ENCODE data around the gene ITGA8.

The ITGA8 gene

GRCh38 chr10:15681076-15681475, 38.6 kb downstream of the ITGA8 start:
- Histone ChIP-seq H3K4me1 (peaks cover 0 to 15% (median 0%) of the 10 kb centered on the region in 10 experiments; a peak in 5 of 20 replicates), H4K20me1 (no peaks in the 10 kb centered on the region), H3K9ac (no peak overlapping the region), H3K36me3 (peaks cover 0 to 95% (median 60%) of the 10 kb centered on the region in 11 experiments; a peak in 14 of 22 replicates), H3K9me3 (replicated peaks in 1 of 11) (no peaks in the 10 kb centered on the region), H3K4me2 (peak overlapping the region in 1 of 11 experiments; percentile 33; a peak in 2 of 22 replicates), H3K27me3 (0 out of 22 replicates have a peak, but pooled peaks cover 0 to 15% (median 0%) of the 10 kb centered on the region in 11 experiments), H3K4me3 (no peak overlapping the region), H3K27ac (no peak overlapping the region)
- TF ChIP-seq Cebpa-rat (IDR thresholded peaks at IDR 0.05), result no peak

GRCh38 chr10:15678851-15679250, 40.9 kb downstream of the ITGA8 start:
- TF ChIP-seq Cebpa-rat (IDR thresholded peaks at IDR 0.05), result no peak
- Histone ChIP-seq H3K36me3 (peaks cover 0 to 96% (median 70%) of the 10 kb centered on the region in 11 experiments; a peak in 14 of 22 replicates), H3K4me1 (peaks cover 0 to 4% (median 0%) of the 10 kb centered on the region in 10 experiments; a peak in 2 of 20 replicates), H3K27me3 (0 out of 22 replicates have a peak, but pooled peaks cover 0 to 15% (median 0%) of the 10 kb centered on the region in 11 experiments), H3K9me3 (replicated peaks in 1 of 11) (no peaks in the 10 kb centered on the region), H3K4me2 (no peak overlapping the region), H3K4me3 (no peak overlapping the region), H3K27ac (no peak overlapping the region), H3K9ac (no peak overlapping the region), H4K20me1 (no peaks in the 10 kb centered on the region)

- Histone ChIP-seq H3K27me3 (no peaks in the 10 kb centered on the region), H3K36me3 (peaks cover 0 to 86% (median 75%) of the 10 kb centered on the region in 11 experiments; a peak in 17 of 22 replicates), H3K27ac (no peak overlapping the region), H3K9me3 (replicated peaks in 1 of 11) (peaks cover 0 to 43% (median 22%) of the 10 kb centered on the region in 11 experiments; a peak in 15 of 22 replicates), H3K4me3 (no peak overlapping the region), H4K20me1 (no peaks in the 10 kb centered on the region), H3K4me1 (no peaks in the 10 kb centered on the region; a peak in 1 of 20 replicates), H3K4me2 (no peak overlapping the region), H3K9ac (no peak overlapping the region)
- no peak for TF ChIP-seq Cebpa-rat (IDR thresholded peaks at IDR 0.05)
These were observed 47.3 kb downstream of the ITGA8 start for GRCh38 chr10:15672469-15672868.

GRCh38 chr10:15670880-15671279, 48.8 kb downstream of the ITGA8 start:
- Histone ChIP-seq H3K4me2 (no peak overlapping the region), H3K36me3 (peaks cover 0 to 70% (median 59%) of the 10 kb centered on the region in 11 experiments; a peak in 17 of 22 replicates), H3K4me1 (no peaks in the 10 kb centered on the region; a peak in 1 of 20 replicates), H3K9me3 (replicated peaks in 1 of 11) (peaks cover 0 to 43% (median 22%) of the 10 kb centered on the region in 11 experiments; a peak in 15 of 22 replicates), H3K27me3 (no peaks in the 10 kb centered on the region), H3K4me3 (no peak overlapping the region), H3K9ac (no peak overlapping the region), H3K27ac (no peak overlapping the region), H4K20me1 (no peaks in the 10 kb centered on the region)
- no peak for TF ChIP-seq Cebpa-rat (IDR thresholded peaks at IDR 0.05)

GRCh38 chr10:15661574-15661973, 58.1 kb downstream of the ITGA8 start:
- no peaks in the 10 kb centered on the region for H4K20me1 ChIP-seq
- H3K27ac ChIP-seq, result no peak overlapping the region
- no peak for TF ChIP-seq Cebpa-rat (IDR thresholded peaks at IDR 0.05)
- H3K9me3 ChIP-seq (replicated peaks in 1 of 11), result no peaks in the 10 kb centered on the region
- H3K36me3 ChIP-seq, result peaks cover 0 to 80% (median 58%) of the 10 kb centered on the region in 11 experiments; a peak in 13 of 22 replicates
- H3K4me1 ChIP-seq, result peaks cover 0 to 8% (median 0%) of the 10 kb centered on the region in 10 experiments; a peak in 2 of 20 replicates
- no peak overlapping the region for H3K4me2 ChIP-seq
- no peak overlapping the region for H3K4me3 ChIP-seq
- no peak overlapping the region for H3K9ac ChIP-seq
- H3K27me3 ChIP-seq, result no peaks in the 10 kb centered on the region

- no peak overlapping the region for H3K9ac ChIP-seq
These were observed 58.7 kb downstream of the ITGA8 start for GRCh38 chr10:15660990-15661389.

GRCh38 chr10:15658069-15658702, 61.5 kb downstream of the ITGA8 start:
- Histone ChIP-seq H3K4me2 (no peak overlapping the region), H3K9me3 (replicated peaks in 1 of 11) (no peaks in the 10 kb centered on the region), H3K4me1 (peaks cover 0 to 8% (median 0%) of the 10 kb centered on the region in 10 experiments; a peak in 2 of 20 replicates), H4K20me1 (no peaks in the 10 kb centered on the region), H3K27ac (no peak overlapping the region), H3K9ac (no peak overlapping the region), H3K4me3 (no peak overlapping the region), H3K27me3 (no peaks in the 10 kb centered on the region), H3K36me3 (peaks cover 0 to 100% (median 87%) of the 10 kb centered on the region in 11 experiments; a peak in 14 of 22 replicates)
- no peak for TF ChIP-seq Cebpa-rat (IDR thresholded peaks at IDR 0.05)

More at GRCh38 chr10:15660990-15661389, 58.7 kb downstream of the ITGA8 start:
- Histone ChIP-seq H3K4me1 (peaks cover 0 to 8% (median 0%) of the 10 kb centered on the region in 10 experiments; a peak in 2 of 20 replicates), H3K27me3 (no peaks in the 10 kb centered on the region), H3K9me3 (replicated peaks in 1 of 11) (no peaks in the 10 kb centered on the region), H3K27ac (no peak overlapping the region), H4K20me1 (no peaks in the 10 kb centered on the region), H3K36me3 (peaks cover 0 to 85% (median 63%) of the 10 kb centered on the region in 11 experiments; a peak in 13 of 22 replicates), H3K4me2 (no peak overlapping the region), H3K4me3 (no peak overlapping the region)
- no peak for TF ChIP-seq Cebpa-rat (IDR thresholded peaks at IDR 0.05)

GRCh38 chr10:15652757-15653156, 67.0 kb downstream of the ITGA8 start:
- Histone ChIP-seq H3K36me3 (peaks cover 0 to 91% (median 46%) of the 10 kb centered on the region in 11 experiments; a peak in 13 of 22 replicates), H3K27ac (no peak overlapping the region), H3K27me3 (no peaks in the 10 kb centered on the region), H3K4me2 (no peak overlapping the region), H4K20me1 (no peaks in the 10 kb centered on the region), H3K4me3 (no peak overlapping the region), H3K9ac (no peak overlapping the region), H3K9me3 (replicated peaks in 1 of 11) (no peaks in the 10 kb centered on the region), H3K4me1 (peaks cover 0 to 8% (median 0%) of the 10 kb centered on the region in 10 experiments; a peak in 2 of 20 replicates)
- no peak for TF ChIP-seq Cebpa-rat (IDR thresholded peaks at IDR 0.05)

- no peaks in the 10 kb centered on the region for H4K20me1 ChIP-seq
- no peak overlapping the region for H3K4me3 ChIP-seq
- H3K4me1 ChIP-seq, result peaks cover 0 to 5% (median 0%) of the 10 kb centered on the region in 10 experiments; a peak in 2 of 20 replicates
- H3K36me3 ChIP-seq, result peaks cover 0 to 86% (median 42%) of the 10 kb centered on the region in 11 experiments; a peak in 13 of 22 replicates
- no peaks in the 10 kb centered on the region for H3K9me3 ChIP-seq (replicated peaks in 1 of 11)
- no peak overlapping the region for H3K4me2 ChIP-seq
- TF ChIP-seq Cebpa-rat (IDR thresholded peaks at IDR 0.05), result no peak
- no peak overlapping the region for H3K27ac ChIP-seq
- no peaks in the 10 kb centered on the region for H3K27me3 ChIP-seq
- H3K9ac ChIP-seq, result no peak overlapping the region
These were observed 67.6 kb downstream of the ITGA8 start for GRCh38 chr10:15652117-15652516.
